Measurements from ENCODE around the gene SUPV3L1.
A peak's percentile ranks its signal among the peaks of the same experiment; 100 is the strongest.
"Not testable (repeated sequence)": the region's sequence is repeated elsewhere in the genome, so short reads cannot be mapped to it uniquely, and the experiment has no call there.

SUPV3L1 gene

GRCh38 chr10:69179743-69180524 lies at the start of gene SUPV3L1:
Gene SUPV3L1 (plus strand): TSS chr10:69180234. CDS start chr10:69180292, 58 bp downstream.
- peak; percentile 84 for DNase-seq

DNA sequence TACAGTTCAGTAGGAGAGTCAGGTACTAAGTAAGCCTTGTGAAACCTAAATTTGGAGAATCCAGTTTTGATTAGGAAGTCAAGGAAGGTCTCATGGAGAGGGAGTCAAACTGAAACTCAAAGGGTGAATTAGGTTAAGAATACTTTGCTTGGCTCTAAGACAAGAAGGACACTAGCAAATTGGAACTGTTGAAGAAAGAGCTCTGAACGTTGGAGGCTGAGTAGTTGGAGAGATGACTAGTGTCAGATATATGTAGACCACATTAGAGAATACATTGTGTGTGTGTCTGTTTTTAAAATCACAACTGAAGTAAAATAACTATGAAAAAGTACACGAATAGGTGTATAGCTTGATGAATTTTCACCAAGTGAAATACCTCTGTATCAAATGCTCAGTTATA lies 49.8 kb upstream of the SUPV3L1 start:
- no peak for DNase-seq

GRCh38 chr10:69139961-69140360 lies 40.1 kb upstream of the SUPV3L1 start:
- DNase-seq, result no peak

- no peak for DNase-seq
Observed at GRCh38 chr10:69141304-69141703, 38.7 kb upstream of the SUPV3L1 start.

DNA sequence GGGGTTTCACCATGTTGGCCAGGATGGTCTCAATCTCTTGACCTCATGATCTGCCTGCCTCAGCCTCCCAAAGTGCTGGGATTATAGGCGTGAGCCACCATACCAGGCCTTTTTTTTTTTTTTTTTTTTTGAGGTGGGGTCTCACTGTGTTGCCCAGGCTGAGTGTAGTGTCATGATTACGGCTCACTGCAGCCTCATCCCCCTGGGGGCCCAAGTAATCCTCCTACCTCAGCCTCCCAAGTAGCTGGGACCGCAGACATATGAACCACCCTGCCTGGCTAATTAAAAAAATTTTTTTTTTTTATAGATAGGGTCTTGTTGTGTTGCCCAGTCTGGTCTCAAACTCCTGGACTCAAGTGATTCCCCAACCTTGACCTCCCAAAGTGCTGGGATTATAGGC lies 38.0 kb upstream of the SUPV3L1 start:
- not testable (repeated sequence) for DNase-seq

DNA sequence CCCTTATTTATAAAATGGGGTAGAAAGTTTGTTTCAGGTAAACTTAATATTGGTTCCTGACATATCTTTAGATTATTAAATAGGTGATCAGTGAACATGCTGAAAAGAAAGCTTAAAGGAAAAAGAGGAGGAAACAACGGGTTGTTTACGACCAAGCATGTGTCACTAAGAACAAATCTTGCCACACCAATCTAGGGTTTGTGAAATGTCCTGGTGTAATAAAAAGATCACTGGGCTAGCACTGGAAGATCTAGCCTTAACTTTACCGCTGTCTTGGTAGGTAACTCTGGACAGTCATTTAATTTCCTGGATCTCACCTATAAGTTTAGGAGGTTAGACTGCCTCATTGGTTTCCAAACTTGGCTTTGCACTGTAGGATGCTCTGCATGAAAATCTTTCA lies 37.1 kb upstream of the SUPV3L1 start:
- DNase-seq, result no peak

DNA sequence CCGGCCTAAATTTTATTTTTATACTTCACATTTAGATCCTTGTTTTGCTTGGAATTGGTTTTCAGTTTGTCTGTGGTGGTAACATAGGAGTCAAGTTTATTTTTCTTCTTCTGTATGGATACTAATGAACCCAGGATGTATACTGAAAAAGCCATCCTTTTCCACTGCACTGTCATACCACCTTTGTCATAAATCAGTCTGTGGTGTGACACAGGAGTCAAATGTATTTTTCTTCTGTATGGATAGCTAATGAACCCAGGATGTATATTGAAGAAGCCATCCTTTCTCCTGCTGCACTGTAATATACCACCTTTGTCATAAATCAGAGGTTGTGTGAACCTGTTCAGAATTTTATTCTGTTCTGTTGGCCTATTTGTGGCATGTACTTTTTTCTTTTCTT lies 34.7 kb upstream of the SUPV3L1 start:
- DNase-seq, result no peak

GRCh38 chr10:69145864-69146263 lies 34.2 kb upstream of the SUPV3L1 start:
- no peak for DNase-seq

GRCh38 chr10:69146759-69147158 lies 33.3 kb upstream of the SUPV3L1 start:
- DNase-seq, result no peak

DNA sequence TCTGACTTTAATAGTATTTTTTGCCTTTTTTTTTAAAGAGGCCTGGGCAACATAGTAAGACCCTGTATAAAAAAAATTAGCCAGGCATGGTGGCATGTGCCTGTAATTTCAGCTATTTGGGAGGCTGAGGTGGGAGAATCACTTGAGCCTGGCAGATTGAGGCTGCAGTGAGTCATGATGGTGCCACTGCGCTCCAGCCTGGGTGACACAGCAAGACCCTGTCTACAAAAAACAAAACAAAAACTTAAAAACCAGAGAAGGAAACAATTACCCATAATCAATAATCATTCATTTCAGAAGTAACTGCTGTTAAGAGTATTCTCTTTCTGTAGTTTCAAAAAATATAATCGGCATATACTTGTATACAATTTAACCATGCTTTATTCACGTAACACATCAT lies 28.1 kb upstream of the SUPV3L1 start:
- DNase-seq, result no peak

- DNase-seq, result no peak
Observed at GRCh38 chr10:69153227-69153626, 26.8 kb upstream of the SUPV3L1 start.

- DNase-seq, result no peak
Observed at GRCh38 chr10:69160809-69161241, 19.2 kb upstream of the SUPV3L1 start.

DNA sequence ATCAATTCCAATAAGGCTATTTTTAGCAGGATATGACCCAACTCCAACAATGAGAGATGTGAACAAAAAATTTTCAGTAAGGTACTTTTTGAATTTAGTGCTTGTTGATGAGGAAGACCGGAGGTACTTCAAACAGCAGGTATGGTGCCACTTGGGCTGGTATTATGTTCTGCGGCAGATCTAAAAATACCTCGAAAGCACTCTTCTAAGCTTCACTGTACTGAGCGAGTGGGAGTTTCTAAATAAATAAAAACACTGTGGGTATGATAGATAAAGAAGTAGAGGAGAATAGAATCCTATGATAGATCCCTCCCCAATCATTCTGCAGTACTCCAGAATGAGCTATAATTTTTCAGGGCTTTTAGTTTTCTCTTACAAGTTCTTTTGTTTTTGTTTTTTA lies 11.5 kb upstream of the SUPV3L1 start:
- DNase-seq, result no peak

- no peak for DNase-seq
Observed at GRCh38 chr10:69172241-69172982, 7.6 kb upstream of the SUPV3L1 start.

DNA sequence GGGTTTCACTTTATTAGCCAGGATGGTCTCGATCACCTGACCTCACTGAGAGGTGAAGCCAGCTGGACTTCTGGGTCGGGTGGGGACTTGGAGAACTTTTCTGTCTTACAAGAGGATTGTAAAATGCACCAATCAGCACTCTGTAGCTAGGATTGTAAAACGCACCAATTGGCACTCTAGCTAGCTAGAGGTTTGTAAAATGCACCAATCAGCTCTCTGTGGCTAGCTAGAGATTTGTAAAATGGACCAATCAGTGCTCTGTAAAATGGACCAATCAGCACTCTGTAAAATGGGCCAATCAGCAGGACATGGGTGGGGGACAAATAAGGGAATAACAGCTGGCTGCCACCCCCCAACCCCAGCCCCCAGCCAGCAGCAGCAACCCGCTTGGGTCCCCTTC lies 4.7 kb upstream of the SUPV3L1 start:
- not testable (repeated sequence) for DNase-seq

GRCh38 chr10:69176823-69177222 lies 3.2 kb upstream of the SUPV3L1 start:
- DNase-seq, result no peak

GRCh38 chr10:69179089-69179742 lies 818 bp upstream of the SUPV3L1 start:
- DNase-seq, result peak; percentile 18

GRCh38 chr10:69180525-69181204 lies 631 bp downstream of the SUPV3L1 start:
- no peak for DNase-seq

- no peak for DNase-seq
Observed at GRCh38 chr10:69181433-69181832, 1.4 kb downstream of the SUPV3L1 start.

DNA sequence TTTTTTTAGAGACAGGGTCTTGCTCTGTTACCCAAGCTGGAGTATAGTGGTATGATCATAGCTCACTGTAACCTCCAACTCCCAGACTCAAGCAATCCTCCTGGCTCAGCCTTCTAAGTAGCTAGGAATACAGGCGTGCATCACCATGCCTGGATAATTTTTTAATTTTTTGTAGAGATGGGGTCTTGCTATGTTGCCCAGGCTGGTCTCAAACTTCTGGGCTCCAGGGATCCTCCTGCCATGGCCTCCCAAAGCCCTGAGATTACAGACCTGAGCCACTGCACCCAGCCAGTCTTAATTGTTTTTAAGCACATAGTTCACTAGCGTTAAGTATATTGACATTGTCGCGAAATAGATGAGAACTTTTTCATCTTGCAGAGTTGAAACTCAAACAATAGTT lies 2.0 kb downstream of the SUPV3L1 start:
- no peak for DNase-seq

GRCh38 chr10:69186524-69186923 lies 6.5 kb downstream of the SUPV3L1 start:
- no peak for DNase-seq

- no peak for DNase-seq
Observed at GRCh38 chr10:69201045-69201444, 21.0 kb downstream of the SUPV3L1 start.

DNA sequence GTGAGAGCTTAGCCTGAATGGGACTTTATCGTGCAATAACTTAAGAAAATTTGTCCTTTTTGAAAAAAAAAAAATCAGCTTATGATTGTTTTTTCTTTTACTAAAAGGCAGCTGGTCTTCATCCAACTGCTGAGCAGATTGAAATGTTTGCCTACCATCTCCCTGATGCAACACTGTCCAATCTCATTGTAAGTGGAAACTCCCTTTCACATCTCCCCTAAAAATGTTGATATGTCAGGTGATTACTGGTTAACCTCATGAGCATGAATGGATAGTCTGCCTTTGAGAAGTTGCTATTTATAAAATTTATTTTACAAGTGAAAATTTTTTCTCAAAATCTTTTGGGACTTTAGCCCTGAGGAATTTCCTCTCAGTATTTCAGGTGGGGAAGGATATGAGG lies 22.3 kb downstream of the SUPV3L1 start:
- DNase-seq, result no peak

Measured in activated gamma-delta T cell treated with Interleukin-2 at 50 U/mL for 16 hours (primary cell).